HG03139 (cell line): ENCODE data around the gene SLCO2A1.

Experiments used
- ATAC-seq: cut with Tn5 transposase; IDR thresholded peaks from one replicate; pipeline ENCODE4 v1.9.1; 2021; ENCODE audit not compliant: unreplicated experiment

SLCO2A1 gene

DNA sequence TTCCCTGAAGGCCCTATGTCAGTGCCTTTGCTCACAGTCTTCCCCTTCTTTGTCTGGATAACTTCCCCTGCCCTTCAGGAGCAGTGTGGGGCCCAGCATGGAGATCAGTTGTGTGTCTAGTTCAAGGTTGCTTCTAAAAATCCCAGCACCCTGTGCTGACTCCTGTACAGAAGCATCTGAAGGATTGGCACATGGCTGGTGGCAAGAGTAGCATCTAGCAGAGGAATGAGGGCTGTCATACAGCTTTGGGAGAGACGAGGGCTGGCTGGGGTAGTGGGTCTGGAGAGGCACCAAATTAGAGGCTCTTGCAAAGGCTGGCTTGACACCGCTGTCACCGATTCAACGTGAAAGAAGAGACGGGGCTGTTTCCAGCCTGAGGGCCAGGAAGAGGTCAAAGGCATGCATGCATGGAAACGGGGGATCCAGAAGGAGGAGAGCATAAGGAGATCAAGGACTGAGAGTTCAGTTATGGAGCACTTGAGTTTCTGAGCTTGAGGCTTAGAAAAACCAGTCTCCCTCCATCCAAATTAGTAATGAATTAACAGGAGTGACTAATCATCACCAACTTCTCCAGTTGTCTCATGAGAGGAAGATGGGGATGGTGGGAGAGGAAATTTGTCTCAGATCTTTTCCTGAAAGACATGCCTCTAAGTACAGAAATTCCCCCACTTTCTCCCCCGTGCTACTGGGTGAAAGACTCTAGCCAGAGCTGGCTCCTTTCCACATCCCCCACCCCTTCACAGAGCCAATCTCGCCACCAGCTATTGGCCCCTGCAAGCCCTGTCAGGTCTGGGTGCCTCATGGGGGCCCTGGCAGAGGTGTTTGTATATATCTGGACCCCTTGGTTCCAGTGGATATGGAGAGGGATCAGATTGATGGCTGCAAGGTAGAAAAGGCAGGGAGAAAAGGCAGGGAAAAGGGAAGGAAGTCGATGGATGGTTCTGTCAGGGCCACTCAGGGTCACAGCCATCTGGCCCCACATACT is 45.9 kb downstream of the SLCO2A1 start:
- no peak for ATAC-seq

DNA sequence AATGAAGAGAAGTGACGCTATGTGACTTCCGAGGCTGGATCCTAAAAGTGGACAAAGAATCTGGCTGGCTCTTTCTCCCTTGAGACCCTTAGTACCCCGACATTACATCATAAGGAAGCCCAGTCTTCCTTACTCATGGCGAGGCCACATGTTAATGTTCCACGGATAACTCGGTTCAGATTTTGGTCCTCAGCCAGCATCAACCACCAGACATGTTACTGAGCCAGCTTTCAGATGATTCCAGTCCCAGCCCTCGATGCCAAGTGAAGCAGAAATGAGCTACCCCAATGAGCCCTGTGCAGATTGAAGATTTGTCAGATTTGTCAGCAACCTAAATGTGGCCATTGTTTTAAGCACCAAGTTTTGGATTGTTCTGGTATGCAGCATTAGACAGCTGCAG is 46.6 kb downstream of the SLCO2A1 start:
- no peak for ATAC-seq

DNA sequence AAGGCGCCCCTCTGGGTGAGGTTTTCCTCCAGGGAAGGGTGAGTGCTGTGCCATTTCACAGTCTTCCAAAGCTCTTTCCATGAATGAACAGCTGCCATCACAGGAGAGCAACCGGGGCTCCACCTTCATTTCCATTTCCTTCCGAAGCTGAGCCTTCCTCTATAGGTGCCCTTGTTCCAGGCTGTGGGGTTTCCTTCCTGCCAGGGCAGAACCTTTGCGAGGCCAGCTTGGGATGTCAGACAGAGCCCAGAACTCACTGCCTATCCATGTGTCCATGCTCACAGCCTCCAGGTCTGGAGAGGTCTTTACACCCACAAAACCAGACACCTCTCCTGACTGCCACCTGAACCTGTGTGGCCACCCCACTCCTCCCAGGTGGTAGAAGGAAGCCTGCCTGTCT is 49.2 kb downstream of the SLCO2A1 start:
- ATAC-seq: no peak

DNA sequence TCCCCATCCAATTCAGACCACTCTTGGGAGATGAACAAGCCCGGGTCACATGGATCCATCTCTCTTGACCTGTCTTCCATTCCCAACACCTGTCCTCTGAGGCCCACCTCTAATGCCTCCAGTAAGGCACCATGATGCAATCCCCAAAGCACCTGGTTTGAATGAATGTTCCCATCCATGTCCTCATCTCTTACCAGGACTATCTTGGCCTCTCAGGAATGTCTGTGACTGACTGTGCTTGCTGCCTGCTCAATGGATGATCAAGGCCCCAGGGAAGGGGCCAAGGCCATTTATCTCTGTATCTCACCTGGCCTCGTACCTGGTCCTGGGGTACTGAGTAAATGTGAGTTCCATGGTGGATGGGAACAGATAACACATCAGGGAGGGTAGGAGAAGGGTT is 49.7 kb downstream of the SLCO2A1 start:
- no peak for ATAC-seq

DNA sequence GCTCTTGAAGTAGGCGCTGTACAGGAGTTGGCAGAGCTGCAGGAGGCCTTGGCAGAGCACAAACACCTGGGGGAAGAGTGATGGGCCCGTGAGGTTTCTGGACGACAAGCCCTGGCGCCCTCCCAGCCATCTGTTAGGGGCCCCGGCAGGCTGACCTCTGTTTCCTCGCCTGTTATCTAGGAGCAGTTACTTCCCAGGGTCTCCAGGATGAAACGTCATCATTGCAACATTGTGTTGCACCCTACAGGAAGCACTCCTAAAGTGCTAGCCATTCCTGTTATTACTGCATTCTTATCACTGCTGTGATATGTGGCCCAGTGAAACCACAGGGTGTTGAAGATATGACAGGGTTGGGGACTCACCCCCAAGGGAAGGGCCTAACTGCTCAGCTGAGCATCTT is 50.2 kb downstream of the SLCO2A1 start:
- no peak for ATAC-seq

DNA sequence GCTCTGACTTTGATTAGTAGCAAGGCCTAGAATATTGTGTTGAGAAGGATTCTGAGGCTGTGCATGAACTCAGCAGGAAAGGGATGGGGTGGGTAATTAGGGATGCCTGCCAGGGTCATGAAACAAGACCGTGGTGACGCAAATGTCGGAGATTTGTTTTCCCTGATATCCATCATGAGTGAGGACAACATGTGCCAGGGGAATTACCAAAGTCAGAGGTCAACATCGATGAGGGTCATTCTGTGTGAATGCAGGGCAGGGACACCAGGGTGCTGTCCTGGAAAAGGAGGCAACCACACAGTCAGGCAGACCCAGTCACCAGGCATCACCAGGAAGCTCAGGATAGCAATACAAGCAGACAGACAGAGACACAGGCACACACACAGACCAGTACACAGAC is 52.2 kb downstream of the SLCO2A1 start:
- no peak for ATAC-seq

DNA sequence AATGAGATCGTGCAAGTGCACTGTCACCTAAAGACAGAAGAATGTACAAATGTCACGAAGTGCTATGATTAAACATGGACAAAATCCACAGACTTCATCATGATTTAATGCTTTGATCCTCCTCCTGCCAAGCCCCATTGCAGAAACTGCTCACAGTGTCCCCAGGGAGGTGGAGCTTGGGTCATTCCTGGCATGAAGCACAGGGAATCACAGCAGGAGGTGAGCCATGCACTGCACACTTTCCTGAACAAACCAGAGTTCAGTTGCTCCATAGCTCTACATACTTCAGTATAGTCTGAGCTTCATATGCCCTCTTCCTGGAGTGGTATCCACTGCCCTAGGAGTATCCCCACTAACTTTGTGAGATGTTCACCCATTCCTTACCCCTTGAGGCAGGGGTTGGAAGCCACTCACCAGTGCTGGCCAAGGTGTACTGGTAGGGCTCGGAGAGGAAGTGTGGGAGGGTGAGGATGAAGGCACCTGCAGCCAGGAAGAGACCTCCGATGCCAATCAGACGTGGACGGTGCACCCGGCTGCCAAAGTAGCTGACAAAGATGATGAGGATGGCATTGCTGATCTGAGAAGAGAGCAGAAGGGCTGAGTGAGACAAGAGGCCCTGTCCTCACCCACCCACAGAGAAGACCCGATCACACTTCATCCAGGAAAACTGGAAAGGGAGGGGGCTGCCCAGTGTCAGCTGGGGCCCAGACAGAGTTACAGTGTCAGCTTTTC is 56.3 kb downstream of the SLCO2A1 start:
- ATAC-seq: no peak

DNA sequence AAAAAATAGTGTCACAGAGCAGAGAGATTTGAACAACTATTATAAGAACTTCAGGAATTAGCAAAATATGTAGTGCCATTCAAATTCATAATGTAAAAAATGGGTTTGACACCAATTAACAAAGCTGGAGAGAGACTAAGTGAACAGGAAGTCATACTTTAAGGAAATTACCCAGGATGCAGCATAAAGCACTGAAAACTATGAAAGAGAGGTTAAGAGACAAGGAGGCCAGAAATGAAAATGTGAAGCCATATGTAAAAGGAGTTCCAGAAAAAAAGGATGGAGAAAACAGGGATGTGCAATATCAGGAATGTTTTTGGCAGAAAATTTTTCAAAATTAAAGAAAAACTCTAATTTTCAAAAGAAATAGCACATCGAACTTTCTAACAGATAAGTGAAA is 57.6 kb downstream of the SLCO2A1 start:
- no peak for ATAC-seq

DNA sequence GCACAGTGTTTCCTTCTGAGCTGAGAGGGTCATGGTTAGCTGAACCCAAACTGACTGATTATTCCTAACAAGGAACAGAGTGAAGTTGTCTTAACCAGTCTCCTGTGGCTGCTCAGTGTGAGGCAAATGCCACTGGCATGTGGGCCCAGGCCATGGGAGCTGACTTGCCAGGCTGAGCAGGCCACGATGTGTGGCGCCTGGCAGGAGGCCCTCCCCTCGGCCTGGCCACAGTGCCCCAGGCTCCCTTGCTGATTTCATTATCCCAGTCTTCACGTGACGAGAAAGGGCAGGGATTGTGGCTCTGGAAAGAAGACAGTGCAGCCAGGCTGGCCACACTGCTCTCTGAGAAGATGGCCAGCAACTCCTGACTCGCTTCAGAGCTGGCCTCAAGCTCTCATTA is 58.8 kb downstream of the SLCO2A1 start:
- no peak for ATAC-seq

DNA sequence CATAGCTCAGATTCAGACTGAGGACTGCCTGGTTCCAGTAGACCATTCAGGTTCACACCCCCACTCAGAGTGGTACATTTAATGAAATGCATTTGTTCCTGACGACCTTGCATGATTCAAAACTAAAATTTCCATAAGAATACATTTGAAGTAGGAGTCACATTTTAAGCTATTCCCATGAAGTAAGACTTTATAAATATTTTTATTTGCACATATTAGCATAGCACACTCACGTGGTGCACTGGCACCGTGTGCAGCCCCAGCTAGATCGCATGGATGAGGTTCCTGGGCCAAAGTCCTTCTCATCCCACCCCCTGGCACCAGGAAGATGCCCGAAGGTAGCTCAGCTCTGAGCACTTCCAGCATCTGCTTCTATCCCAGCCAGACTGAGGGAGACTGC is 59.4 kb downstream of the SLCO2A1 start:
- ATAC-seq: no peak

DNA sequence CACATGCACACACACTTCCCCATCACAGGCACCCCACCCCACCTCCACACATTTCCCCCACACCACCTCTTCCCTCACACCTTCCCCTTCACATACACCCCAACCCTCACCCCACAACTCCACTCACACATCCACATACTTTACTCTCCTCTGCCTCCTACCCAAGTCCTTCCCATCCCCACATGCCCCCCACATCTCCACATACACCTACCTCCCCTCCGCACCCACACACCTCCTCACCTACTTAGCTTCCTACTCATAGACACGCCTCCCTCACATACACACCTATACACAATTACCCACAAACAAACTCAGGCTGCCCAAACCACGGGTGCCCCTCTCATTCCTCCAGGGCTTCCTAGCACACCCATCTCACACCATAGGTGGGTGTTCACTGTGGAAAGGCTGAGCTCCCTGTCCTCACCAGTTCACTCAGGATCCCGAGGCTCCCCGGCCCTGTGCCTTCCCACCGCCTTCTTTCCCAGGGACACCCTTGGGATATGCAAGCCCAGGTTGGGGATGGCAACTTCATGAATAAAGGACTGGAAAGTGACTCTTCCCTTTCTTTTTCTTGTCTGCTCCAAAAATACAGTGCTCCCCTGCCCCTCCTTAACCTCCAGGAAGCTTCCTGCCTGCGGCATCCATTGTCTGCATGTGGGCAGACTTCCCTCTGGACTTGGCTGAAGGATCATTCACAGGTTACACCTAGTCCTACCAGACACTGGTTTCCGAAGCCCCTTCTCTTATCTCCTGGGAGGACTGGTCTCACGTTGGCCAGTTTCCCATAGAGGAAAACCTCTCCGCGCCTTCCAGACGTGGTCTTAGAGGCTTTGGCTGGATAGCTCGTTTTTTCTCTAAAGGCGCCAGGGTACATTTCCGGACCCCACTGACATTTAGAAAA is 61.5 kb downstream of the SLCO2A1 start:
- no peak for ATAC-seq

DNA sequence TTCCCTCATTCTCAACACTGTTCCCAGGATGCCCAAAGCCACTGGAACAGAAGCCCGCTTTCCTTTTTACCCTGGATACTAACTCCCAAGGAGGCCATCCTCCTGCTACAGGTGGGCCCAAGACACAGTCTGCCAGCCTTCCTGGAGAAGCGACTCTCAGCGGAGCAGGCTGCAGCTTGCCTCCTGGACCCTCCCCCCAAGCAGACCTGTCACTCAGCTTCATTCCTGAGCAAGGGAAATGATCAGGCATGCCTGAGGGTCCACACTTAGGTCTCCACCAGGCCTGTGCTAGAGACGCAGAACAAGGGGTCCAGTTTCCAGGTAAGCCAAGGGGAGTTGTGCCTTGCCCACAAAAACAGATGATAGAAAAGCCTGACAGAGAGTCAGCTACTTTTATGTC is 62.8 kb downstream of the SLCO2A1 start:
- no peak for ATAC-seq

DNA sequence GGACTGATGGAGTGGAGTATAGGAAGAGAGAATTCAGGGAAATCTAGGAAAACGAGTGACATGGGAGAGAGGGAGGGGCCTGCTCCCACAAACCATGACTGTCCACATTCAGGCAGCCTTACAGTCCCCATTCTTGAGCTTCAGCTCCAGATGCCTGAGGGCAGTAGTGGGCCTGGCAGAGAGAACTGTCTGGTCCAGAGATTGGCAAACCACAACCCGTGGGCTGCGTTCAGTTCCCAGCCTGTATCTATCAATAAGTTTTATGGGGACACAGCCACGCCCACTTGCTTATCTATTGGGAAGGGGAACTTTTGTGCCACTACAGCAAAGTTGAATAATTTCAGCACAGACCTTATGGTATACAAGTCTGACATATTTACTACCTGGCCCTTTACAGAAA is 63.8 kb downstream of the SLCO2A1 start:
- ATAC-seq: no peak

DNA sequence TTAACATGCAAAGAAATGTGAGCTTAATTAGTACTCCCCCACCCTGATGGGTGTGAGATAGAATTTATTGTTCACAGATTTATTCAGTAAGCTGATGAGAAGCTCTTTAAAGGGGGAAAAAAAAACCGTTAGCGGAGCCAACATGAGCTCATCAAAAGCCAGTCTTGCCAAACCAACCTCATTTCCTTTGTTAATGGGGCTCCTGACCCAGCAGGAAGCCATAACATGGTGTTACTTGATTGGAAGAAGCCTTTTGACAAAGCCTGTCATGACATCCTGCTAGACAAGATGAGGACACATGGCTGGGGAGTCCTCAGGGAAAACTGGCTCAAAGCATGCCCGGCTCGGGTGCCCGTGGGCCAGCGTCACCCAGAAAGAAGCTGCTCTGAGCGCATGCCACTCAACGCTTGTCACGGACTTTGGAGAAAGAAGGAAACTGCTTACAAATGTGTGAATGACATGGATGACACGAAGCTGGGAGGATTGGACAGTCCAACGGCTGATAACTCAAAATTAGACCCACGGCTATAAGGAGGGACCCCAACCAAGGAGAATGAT is 64.6 kb downstream of the SLCO2A1 start:
- no peak for ATAC-seq

DNA sequence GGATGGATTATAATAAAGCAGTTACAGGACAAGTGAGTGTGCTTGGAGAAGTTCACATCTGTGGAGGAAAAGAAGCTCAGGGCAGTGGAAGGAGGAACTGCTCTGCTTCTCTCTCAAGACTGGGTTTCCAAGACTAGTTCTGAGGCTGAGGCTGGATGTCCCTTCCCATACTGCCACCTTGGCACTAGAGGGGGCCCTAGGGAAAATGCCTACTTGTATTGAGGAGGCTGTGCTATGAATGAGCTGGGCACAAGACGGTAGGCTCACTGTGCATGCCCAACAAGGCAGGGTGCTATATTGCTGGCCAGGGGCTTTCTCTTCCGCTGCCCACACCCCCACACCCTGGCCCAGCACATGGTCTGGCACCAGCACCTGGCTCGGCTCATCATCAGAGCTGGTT is 65.2 kb downstream of the SLCO2A1 start:
- no peak for ATAC-seq

DNA sequence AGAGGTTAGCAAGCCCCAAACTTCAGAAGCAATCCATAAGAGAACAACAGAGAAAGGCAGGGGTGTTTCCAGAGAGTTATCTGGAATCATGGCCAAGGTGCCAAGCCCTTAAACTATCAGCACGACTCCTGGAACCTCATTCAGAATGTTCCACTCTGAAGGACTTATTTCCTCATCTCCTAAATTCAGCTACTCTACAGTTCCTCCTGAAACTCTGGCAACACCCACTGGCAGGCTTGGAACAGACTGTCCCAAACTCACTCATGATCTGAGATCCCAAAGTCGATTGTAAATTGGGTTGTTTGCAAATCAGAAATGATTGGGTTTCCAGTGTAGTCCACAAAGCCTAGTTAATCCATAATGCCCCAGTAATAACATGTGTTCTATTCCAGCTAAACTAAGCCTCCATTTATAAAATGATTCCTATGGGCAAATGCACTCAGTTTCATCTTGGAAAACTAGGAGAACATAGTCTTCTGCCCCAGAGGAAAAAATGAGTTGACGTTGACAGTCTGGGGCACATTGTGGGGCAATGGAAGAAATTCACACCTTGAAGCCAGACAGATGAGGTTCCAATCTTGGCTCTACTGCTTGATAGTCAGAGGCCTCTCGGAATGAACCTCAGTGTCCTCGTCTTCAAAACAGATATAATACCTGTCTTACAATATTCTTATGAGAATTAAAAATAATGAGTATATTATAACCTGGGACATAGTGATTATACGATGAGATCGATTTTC is 65.9 kb downstream of the SLCO2A1 start:
- no peak for ATAC-seq

DNA sequence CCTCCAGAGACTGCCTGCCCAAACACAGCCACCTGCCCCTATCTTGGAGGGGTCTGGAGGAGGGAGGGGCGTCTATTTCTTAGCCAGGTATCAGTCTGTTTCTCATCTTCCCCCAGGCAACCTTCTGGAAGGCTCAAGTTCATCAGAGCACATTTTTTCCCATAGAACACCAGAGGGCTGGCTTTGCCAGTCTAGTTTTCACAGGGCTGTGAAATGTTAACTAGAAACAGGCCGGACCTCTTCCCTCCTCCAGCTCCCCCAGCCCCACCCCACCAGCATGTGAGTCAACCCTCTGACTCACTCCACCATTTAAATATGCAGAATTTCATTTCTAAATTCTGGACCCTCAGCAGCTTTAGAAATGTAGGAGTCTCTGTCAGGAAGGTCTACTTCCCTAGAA is 66.9 kb downstream of the SLCO2A1 start:
- no peak for ATAC-seq

DNA sequence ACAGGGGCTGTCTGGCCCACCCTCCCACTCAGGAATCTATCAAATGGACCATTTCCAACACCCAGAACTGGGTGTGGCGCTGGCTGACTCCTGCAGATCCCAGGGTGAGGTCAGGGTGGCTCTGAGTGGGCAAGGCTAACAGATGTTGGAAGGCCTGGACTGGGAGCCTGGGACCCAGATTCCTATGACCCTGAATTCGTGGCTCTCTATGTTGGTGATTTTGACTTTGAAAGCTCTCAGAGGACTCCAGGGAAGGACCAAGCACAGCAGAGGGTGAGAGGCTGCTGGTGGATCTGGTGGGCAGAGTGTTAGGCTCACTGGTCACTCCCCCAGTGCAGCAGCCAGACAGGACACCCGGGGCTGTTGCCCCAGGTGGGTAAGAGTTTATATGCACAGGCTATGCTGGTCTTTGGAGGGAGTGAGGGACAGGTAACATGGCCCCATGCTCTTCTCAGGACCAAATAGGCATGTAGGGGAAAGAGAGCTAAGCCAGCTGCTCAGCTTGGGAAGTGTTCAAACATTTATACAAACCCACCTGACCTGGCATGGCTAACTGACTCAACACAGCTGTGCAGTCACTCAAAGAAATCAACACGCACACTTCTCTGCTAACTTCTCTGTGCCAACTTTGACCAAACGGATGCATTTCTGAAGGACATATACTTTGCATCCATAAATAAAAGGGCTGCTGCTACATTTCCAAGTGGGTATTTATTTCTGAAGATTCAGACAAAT is 71.5 kb downstream of the SLCO2A1 start:
- no peak for ATAC-seq

DNA sequence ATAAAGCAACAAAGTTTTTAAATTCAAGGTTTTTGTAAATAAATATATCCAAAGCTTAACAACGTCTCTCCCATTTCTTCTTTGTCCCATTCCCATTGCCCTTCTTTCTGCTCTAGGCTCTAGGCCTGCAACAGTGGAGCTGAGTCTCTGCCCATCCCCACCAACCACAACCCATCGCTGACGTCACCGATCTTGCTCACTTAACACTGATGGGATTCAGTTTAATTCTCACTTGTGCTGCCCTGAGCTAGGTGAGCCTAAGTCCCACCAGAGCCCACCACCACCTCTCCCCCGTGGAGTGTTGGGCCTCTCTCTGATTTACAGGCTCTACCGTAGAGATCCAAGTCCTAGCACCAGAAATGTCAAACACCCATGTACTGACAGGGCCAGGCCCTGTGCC is 72.7 kb downstream of the SLCO2A1 start:
- no peak for ATAC-seq

DNA sequence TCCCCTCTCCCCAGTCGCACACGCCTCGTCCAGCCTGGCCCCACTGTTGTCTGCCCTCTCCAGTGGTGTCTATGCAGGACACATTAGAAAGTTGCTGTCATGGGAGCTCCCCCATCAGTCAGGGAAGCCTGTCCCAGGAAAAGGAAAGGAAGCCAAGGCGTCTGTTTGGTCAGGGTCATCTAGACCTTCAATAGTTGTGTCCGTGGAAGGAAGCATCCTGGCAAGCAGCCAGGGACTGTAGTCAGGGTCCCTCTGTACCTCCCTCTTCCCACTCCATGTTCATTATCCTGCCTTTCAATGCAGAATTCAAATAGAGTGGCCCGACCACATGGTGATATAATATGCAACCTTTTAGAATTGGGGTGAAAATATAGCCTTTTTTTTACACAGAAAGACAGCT is 73.4 kb downstream of the SLCO2A1 start:
- ATAC-seq: no peak
